Endothelial cell of umbilical vein (primary cell): ENCODE measurements around the gene C1orf105. TPM values are rescaled to one million over a fixed set of nuclear protein-coding genes. Genes with fewer than 3 reads are reported as not detected.

Experiments used
- BruUV-seq: library from RNA; stranded (reverse); fragments of 400-500 nt; replicated peaks from 2 replicates; lab custom pipeline; 2021; lab: Mats Ljungman, UMichigan
- CTCF ChIA-PET: fragments of 300-600, 350-600 bp; sonication (Branson Sonifier 250); formaldehyde crosslinking; loops from one replicate; lab custom pipeline; 2021; ENCODE audit warnings: antibody characterized with exemption, inconsistent platforms; lab: Charles Lee
- POLR2A ChIA-PET: fragments of 300-600, 350-600 bp; sonication (Branson Sonifier 250); formaldehyde crosslinking; loops from one replicate; lab custom pipeline; 2021; ENCODE audit warnings: antibody characterized with exemption, inconsistent platforms; lab: Charles Lee
- DNase-seq: peaks from one replicate; pipeline ENCODE4 v3.0.0-alpha.2; 2011; ENCODE audit warnings: low read depth, low spot score
- FAIRE-seq: peaks from 2 replicates; lab custom pipeline; 2011; peaks lifted over from hg19 to GRCh38; lab: Jason Lieb, UNC
- H2AFZ ChIP-seq: 2 replicates; pipeline ENCODE4 v1.6.0; 2012; ENCODE audit warnings: low read depth, low read length, control low read depth, inconsistent platforms
- H3K27ac ChIP-seq: 2 replicates; pipeline ENCODE4 v1.5.1; 2011; ENCODE audit warnings: low read depth, mild to moderate bottlenecking, control low read depth, low read length, moderate library complexity; ENCODE audit not compliant: insufficient read depth
- H3K27me3 ChIP-seq, 2 experiments: 2 replicates each; pipeline versions ENCODE4 v1.6.0 to v1.6.1; 2011; ENCODE audit warnings: low read length in 2 of 2, mixed read lengths in 1 of 2; ENCODE audit not compliant: control insufficient read depth in 2 of 2, insufficient read depth in 2 of 2
- H3K36me3 ChIP-seq, 2 experiments: 2 replicates in 1 of 2; 3 replicates in 1 of 2; pipeline ENCODE4 v1.5.1; 2011; ENCODE audit warnings: low read length in 2 of 2, mild to moderate bottlenecking in 1 of 2, moderate library complexity in 1 of 2; ENCODE audit not compliant: control insufficient read depth in 2 of 2, insufficient read depth in 2 of 2; ENCODE audit errors: extremely low read depth in 1 of 2
- H3K4me1 ChIP-seq: 3 replicates; pipeline ENCODE4 v1.5.1; 2011; ENCODE audit warnings: mild to moderate bottlenecking, low read length; ENCODE audit not compliant: control insufficient read depth, insufficient read depth; ENCODE audit errors: extremely low read depth
- H3K4me2 ChIP-seq: 2 replicates; pipeline ENCODE4 v1.6.1; 2011; ENCODE audit warnings: low read length, control low read depth, mixed read lengths; ENCODE audit not compliant: insufficient read depth
- H3K4me3 ChIP-seq, 3 experiments: fragments of 200-600 bp in 1 of 3; sonication (generic), shearing (Covaris generic) in 1 of 3; replicated peaks in 1 of 3; 2 replicates each; pipeline ENCODE4 v1.5.1; 2011 to 2016; ENCODE audit warnings: control low read depth in 3 of 3, low read length in 3 of 3, mild to moderate bottlenecking in 2 of 3, inconsistent platforms in 1 of 3, low read depth in 1 of 3, moderate library complexity in 1 of 3; ENCODE audit not compliant: insufficient read depth in 1 of 3
- H3K79me2 ChIP-seq: 2 replicates; pipeline ENCODE4 v1.6.0; 2012; ENCODE audit warnings: low read length, inconsistent platforms; ENCODE audit not compliant: control insufficient read depth, insufficient read depth
- H3K9ac ChIP-seq: replicated peaks from 2 replicates; pipeline ENCODE3; 2011; ENCODE audit warnings: low read length, control low read depth; ENCODE audit not compliant: insufficient read depth; ENCODE audit errors: extremely low read depth
- H3K9me1 ChIP-seq: replicated peaks from 3 replicates; pipeline ENCODE4 v1.6.0; 2011; ENCODE audit warnings: mild to moderate bottlenecking, low read length; ENCODE audit not compliant: control insufficient read depth, insufficient read depth; ENCODE audit errors: extremely low read depth
- H3K9me3 ChIP-seq: replicated peaks from 2 replicates; pipeline ENCODE4 v1.5.1; 2012; ENCODE audit warnings: low read length, inconsistent platforms; ENCODE audit not compliant: control insufficient read depth, insufficient read depth
- H4K20me1 ChIP-seq: replicated peaks from 2 replicates; pipeline ENCODE3; 2011; ENCODE audit warnings: mild to moderate bottlenecking, low read length; ENCODE audit not compliant: control insufficient read depth, insufficient read depth; ENCODE audit errors: extremely low read depth
- CTCF ChIP-seq, 2 donors: IDR thresholded peaks; 1 replicate in 1 of 2; 2 replicates in 1 of 2; pipeline ENCODE4 v1.5.1; 2011; ENCODE audit warnings: low read length in 2 of 2, mild to moderate bottlenecking in 2 of 2, moderate library complexity in 2 of 2, control low read depth in 1 of 2, inconsistent platforms in 1 of 2, low read depth in 1 of 2; ENCODE audit not compliant: insufficient read depth in 1 of 2; ENCODE audit errors: extremely low read depth in 1 of 2
- EZH2 ChIP-seq: IDR thresholded peaks from 2 replicates; pipeline ENCODE4 v1.6.1; 2012; ENCODE audit warnings: borderline replicate concordance, low read depth, mild to moderate bottlenecking, moderate library complexity, low read length, inconsistent platforms; ENCODE audit not compliant: severe bottlenecking
- FOS ChIP-seq: IDR thresholded peaks from 2 replicates; pipeline ENCODE4 v1.6.1; 2011; ENCODE audit warnings: mild to moderate bottlenecking, low read length, moderate library complexity, borderline replicate concordance; ENCODE audit not compliant: insufficient read depth
- GATA2 ChIP-seq: IDR thresholded peaks from 2 replicates; pipeline ENCODE4 v1.7.0; 2011; ENCODE audit warnings: low read depth, mild to moderate bottlenecking, moderate library complexity, mixed read lengths, low read length; ENCODE audit not compliant: insufficient read length, insufficient read depth
- JUN ChIP-seq: IDR thresholded peaks from 2 replicates; pipeline ENCODE4 v1.6.1; 2011; ENCODE audit warnings: borderline replicate concordance, low read depth; ENCODE audit not compliant: insufficient read length, insufficient read depth
- MAX ChIP-seq: IDR thresholded peaks from 2 replicates; pipeline ENCODE4 v1.6.1; 2011; ENCODE audit not compliant: insufficient read depth, insufficient read length
- MYC ChIP-seq: IDR thresholded peaks from one replicate; pipeline ENCODE4 v1.6.1; 2011; ENCODE audit warnings: mild to moderate bottlenecking, low read depth, low read length
- POLR2A ChIP-seq: IDR thresholded peaks from 2 replicates; pipeline ENCODE4 v1.6.1; 2012; ENCODE audit warnings: low read depth, mild to moderate bottlenecking, control low read depth, low read length
- POLR2AphosphoS5 ChIP-seq: IDR thresholded peaks from 2 replicates; pipeline ENCODE4 v1.6.1; 2012; ENCODE audit warnings: low read depth, mild to moderate bottlenecking, control low read depth, low read length, moderate library complexity; ENCODE audit not compliant: insufficient read depth
- dilution Hi-C: fragments of 300-500 bp; cut with MboI; formaldehyde crosslinking; loops from one replicate; pipeline ENCODE4 v1.15.0; 2019; ENCODE audit warnings: low sequenced_read_pairs; ENCODE audit not compliant: extremely low pct_ligation_motif_present
- intact Hi-C: fragments of 100-400 bp; cut with micrococcal nuclease; formaldehyde crosslinking; loops from one replicate; pipeline ENCODE4 v1.10.0; 2022
- polyA plus RNA-seq, 4 experiments: library from polyadenylated mRNA; depleted of rRNA in 3 of 4; stranded (reverse) in 3 of 4; unstranded in 1 of 4; fragments of >200 nt; gene quantifications; 2 replicates each; pipeline versions ENCODE4 v1.2.1 to v1.2.3, GENCODE V29; 2011 to 2012; ENCODE audit warnings: missing spikeins in 1 of 4
- total RNA-seq: library from RNA; stranded (reverse); gene quantifications from 2 replicates; pipeline ENCODE4 v1.2.3, GENCODE V29; 2021

C1orf105 gene
- total and polyA plus RNA-seq, 2 donors (not counting 3 experiments of a cell fraction or from before 2014, with no cell fraction given) = not detected

- DNase-seq (no peak), FAIRE-seq (no peak)
- Histone ChIP-seq H2AFZ (no peak overlapping the region), H3K27ac (no peak overlapping the region), H3K79me2 (no peaks in the 10 kb centered on the region), H3K27me3 (peaks cover 9 to 12% of the 10 kb centered on the region in 2 experiments), H3K9me3 (no peaks in the 10 kb centered on the region), H3K36me3 (no peaks in the 10 kb centered on the region), H3K9me1 (no peaks in the 10 kb centered on the region), H4K20me1 (no peaks in the 10 kb centered on the region), H3K4me1 (no peaks in the 10 kb centered on the region), H3K4me2 (no peak overlapping the region), H3K4me3 (no peak overlapping the region), H3K9ac (no peak overlapping the region)
- dilution Hi-C loops = no loop called here
- intact Hi-C loops = no loop called here
- CTCF ChIA-PET = no interaction called here
- TF ChIP-seq GATA2 (no peak), CTCF (IDR thresholded peaks at IDR 0.05; ENCODE audit: extremely low read depth in 1 of 2, insufficient read depth in 1 of 2, low read depth in 1 of 2, low read length in 2 of 2) (no peak), POLR2A (no peak), MYC (no peak), JUN (no peak), FOS (no peak), MAX (no peak), POLR2AphosphoS5 (no peak), EZH2 (no peak)
- POLR2A ChIA-PET = no interaction called here
- no TSS peak for BruUV-seq
These were observed 87.3 kb downstream of the C1orf105 start for GRCh38 chr1:172507741-172508140.
